Measurements from ENCODE around the gene IL12RB1.

IL12RB1 gene

GRCh38 chr19:18097993-18098890 is 11.5 kb upstream of the IL12RB1 start:
- TF ChIP-seq CTCF (IDR thresholded peaks at IDR 0.05): no peak
- Histone ChIP-seq H3K27ac (peak overlapping the region; percentile 13 to 56), H3K4me3 (peak overlapping the region; percentile 64)

GRCh38 chr19:18097217-18097992 is 10.7 kb upstream of the IL12RB1 start, which contains the start of gene MAST3:
TSS of gene MAST3 (plus strand) at chr19:18097778. CDS start at chr19:18097793, 15 bp downstream.
- DNase-seq (ENCODE audit: low spot score): no peak
- TF ChIP-seq CTCF (IDR thresholded peaks at IDR 0.05): no peak
- Histone ChIP-seq H3K27ac (peak within 1 kb of the TSS; percentile 13 to 56), H3K4me3 (peak within 1 kb of the TSS; percentile 64)

More at GRCh38 chr19:18097993-18098890, 11.5 kb upstream of the IL12RB1 start:
- no peak for DNase-seq (ENCODE audit: low spot score)

DNA sequence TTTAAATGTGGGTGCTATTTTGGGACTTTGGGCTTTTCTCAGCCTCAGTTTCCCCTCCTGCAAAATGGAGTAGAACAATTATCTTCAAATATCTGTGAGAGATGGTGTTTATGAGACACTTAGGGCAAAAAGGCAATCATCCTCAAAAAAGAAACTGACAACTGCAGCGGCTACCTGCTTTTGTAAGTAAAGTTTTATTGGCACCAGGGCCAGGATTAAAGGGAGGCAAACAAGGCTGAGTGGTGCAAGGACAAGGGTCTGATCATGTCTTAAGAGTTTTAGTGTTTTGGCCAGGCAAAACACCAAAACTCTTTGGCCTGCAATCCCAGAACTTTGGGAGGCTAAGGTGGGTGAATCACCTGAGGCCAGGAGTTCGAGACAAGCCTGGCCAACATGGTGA is 9.5 kb upstream of the IL12RB1 start:
- no peak for DNase-seq (ENCODE audit: low spot score)
- Histone ChIP-seq H3K27ac (no peak overlapping the region), H3K4me3 (no peak overlapping the region)
- TF ChIP-seq CTCF (IDR thresholded peaks at IDR 0.05): no peak

GRCh38 chr19:18093439-18094161 is 6.9 kb upstream of the IL12RB1 start:
- no peak for TF ChIP-seq CTCF (IDR thresholded peaks at IDR 0.05)
- Histone ChIP-seq H3K4me3 (no peak overlapping the region), H3K27ac (peak overlapping the region; percentile 44 to 74)
- DNase-seq (ENCODE audit: low spot score): no peak

DNA sequence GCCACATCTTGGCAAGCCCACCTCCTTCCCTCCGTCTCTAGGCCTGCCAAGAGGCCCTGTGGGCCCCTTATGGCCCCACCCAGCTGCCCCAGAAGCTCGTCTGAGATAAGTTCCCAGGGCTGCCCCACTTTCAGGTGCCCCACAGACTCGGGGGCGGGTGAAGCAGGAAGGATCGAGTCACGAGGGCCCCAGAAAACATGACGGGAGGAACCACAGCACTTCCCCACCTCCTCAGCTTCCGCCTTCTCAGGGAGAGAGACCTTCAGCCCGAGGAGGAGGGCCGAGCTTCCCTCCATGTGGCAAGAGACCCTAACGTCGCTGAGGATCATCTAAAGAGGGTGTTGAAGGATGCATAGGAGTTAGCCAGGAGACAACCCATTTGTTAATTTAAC is 4.5 kb upstream of the IL12RB1 start:
- no peak for TF ChIP-seq CTCF (IDR thresholded peaks at IDR 0.05)
- H3K27ac ChIP-seq: peak overlapping the region in 1 of 2 donors; percentile 57
- no peak overlapping the region for H3K4me3 ChIP-seq
- DNase-seq (ENCODE audit: low spot score): no peak

- no peak for DNase-seq (ENCODE audit: low spot score)
- no peak for TF ChIP-seq CTCF (IDR thresholded peaks at IDR 0.05)
- no peak overlapping the region for H3K4me3 ChIP-seq
- H3K27ac ChIP-seq: peak overlapping the region in 1 of 2 donors; percentile 57
Observed at GRCh38 chr19:18090545-18091216, 3.9 kb upstream of the IL12RB1 start.
